Right ventricle myocardium superior (tissue), 1 donor: Measurements from ENCODE around the gene LHPP. TPM values are rescaled to one million over a fixed set of nuclear protein-coding genes. Genes with fewer than 3 reads are reported as not detected.
A peak's percentile ranks its signal among the peaks of the same experiment; 100 is the strongest.

Experiments
- ATAC-seq: fragments of 200-7000 bp; cut with Tn5 transposase; one replicate; pipeline ENCODE4 v1.9.1; 2020; ENCODE audit warnings: mild to moderate bottlenecking; ENCODE audit not compliant: poor library complexity
- DNase-seq: peaks from one replicate; pipeline ENCODE4 v3.0.0-alpha.2; 2020
- intact Hi-C: fragments of 100-400 bp; cut with DNase I; formaldehyde crosslinking; loops from one replicate; pipeline ENCODE4 v1.11.2; 2022
- total RNA-seq: library from RNA; stranded (reverse); fragmentation: NEBNext Ultra II Directional; extraction: Animal tissue kit (Norgen Biotek cat#: 25700); gene quantifications from one replicate; pipeline ENCODE4 v1.2.1, GENCODE V29; 2021
- donor health status: DM: no; HTN: yes; CAD: no; lungs with severe emphysema.

The LHPP gene
- total RNA-seq, 1 donor from 2014 or later, result 7.4 TPM

DNA sequence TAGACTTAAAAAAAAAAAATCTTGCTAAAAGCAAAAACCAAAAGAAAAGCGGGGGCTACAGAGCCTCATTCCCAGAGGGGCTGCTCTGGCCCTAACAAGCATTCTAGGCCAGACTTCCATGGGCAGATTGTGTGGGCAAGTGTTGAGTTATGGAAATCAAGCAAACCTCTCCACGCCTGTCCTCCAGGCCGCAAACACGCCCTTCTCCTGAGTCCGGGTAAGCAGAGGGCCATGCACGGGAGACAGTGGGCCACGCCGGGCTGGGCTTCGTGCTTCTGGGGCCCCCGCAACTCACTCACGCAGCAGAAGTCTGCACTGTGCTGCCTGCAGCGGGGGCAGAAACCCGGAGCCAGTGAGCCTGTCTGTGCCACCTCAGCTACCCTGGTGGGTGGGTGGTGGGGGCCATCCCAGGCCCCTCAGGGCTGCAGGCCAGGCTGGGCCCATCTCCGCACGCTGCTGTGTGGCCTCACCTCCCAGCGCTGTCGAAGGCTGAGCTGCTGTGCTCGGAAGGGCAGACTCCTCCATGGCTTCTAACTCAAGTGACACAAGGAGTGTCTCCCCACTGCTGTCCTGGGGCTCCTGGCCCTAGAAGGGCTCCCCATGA, 156.9 kb downstream of the LHPP start:
- intact Hi-C loops, result no loop called here
- ATAC-seq (no peak), DNase-seq (no peak)

DNA sequence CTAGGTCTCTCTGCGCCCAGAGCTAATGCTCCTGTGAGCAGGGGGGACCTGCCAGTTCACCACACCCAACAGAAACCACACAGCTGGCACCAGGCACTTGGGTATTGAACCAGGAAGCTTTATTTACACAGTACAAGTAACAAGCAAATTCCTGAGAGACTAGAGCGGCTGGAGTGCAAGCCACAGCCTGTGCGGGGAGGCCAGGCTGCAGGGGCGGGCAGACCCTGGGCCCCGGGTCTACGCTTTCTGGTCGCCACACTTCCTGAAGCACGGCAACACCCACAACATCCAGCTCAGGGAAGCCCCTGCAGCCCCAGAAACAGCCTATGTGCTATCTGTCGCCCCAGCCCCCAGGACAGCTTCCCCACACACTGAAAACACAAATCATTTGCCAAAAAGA, 157.6 kb downstream of the LHPP start:
- intact Hi-C loops, result no loop called here
- ATAC-seq (no peak), DNase-seq (no peak)

DNA sequence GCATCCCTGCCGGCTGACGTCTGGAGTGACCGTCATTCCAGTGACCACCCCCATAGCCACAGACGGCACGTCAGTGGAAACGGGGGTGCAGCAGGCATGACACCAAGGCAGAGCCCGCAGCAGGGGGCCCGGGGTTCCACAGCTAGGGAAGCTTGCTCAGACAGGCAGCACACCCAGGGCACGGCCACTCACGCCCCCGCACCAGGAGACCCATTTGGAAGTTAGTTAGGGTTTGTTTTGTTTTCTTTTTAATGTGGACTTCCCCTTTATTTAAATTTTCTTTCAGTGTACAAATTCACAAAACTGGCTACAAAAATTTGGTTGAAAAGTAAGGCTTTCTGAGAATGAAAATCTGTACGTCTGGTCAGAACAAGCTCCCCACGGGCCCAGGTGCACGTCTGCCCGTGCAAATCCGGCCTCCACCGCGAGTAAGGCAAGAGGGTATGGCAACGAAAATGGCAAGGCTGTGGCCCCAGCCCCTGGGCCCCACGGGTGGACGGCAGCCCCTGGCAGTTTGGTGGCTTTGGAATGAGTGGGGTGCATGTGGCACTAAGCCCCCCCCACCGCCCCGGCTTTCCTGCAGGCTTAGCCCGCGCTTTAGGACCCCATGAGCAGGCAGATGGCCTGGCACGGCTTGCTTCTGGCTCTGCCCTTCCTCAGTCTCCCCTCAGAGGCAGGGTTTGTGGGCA, 158.3 kb downstream of the LHPP start:
- ATAC-seq (no peak), DNase-seq (no peak)
- intact Hi-C loops, result loop anchor here (5.0 kb wide), 1 partner anchor 78 kb away; no protein-coding TSS in a partner anchor

DNA sequence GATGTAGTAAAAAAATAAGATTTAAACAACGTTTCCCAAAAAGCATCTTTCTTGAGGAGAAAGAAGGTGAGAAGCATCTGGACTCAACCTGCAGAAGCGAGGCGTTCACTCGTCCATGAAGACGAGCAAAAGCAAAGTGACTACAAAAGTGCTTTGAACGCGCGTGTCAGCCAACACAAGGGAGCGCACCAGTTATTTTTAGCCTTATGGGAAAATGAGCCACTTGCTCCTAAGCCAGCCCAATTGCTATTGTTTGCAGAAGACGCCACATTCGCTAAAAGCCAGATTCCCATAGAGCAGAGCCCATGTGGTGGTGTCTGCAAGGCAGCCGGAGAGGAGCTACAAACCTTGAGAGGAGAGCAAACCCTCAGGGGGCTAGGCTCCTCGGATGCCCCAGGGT, 160.0 kb downstream of the LHPP start:
- intact Hi-C loops, result loop anchor here (5.0 kb wide), 1 partner anchor 79 kb away; no protein-coding TSS in a partner anchor
- DNase-seq (no peak), ATAC-seq (peak; percentile 32)

DNA sequence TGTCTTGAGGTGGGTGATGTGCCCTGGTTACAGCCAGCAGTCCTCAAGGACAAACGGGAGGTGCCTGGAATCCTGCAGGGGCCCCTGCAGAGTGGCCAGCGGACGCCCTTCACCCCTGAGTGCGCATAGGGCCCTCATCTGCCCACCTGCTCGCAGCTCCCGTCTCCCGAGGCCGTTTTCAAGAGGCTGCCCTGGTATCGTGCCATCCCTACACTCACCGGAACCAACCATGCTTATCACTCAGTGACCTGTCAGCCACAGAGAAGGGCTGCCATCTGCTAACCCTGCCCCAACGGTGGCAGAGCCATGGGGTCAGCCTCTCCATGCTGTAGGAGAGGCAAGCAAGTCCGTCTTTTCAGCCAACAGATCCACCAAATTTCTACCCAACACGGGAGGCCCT, 160.5 kb downstream of the LHPP start:
- ATAC-seq (peak; percentile 28), DNase-seq (no peak)
- intact Hi-C loops, result loop anchor here (5.0 kb wide), 1 partner anchor 80 kb away; no protein-coding TSS in a partner anchor

DNA sequence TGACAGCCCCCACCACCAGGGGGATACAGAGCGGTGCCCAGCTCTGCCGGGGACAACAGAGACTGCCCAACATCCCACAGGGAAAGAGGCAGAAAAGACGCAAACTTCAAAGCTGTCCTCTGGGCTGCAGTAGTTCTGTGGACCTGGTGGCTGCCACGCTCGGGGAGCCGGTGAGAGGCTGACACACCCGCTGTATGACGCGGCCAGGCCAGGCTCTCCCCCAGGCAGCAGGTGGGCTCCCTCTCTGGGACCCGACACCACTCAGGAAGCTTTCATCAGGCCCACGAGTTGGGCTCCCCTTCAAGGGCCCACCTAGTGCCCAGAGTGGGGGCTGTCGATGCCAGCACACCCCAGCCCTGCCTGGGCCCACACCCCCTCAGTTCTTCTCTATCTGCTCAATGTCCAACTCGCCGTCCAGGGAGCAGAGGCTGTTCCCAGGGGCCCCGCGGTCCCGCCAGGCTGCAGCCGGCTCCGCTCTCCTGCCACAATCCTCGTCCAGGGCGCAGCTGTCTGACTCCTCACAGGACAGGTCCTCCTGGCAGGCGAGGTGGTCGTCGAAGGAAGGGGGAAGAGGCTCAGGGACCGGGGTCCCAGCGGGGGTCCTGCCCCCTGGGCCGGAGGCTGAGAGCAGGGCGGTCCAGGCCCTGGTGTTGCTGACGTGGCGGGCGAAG, 161.4 kb downstream of the LHPP start:
- intact Hi-C loops, result loop anchor here (5.0 kb wide), 1 partner anchor 81 kb away; no protein-coding TSS in a partner anchor
- ATAC-seq, result no peak

DNA sequence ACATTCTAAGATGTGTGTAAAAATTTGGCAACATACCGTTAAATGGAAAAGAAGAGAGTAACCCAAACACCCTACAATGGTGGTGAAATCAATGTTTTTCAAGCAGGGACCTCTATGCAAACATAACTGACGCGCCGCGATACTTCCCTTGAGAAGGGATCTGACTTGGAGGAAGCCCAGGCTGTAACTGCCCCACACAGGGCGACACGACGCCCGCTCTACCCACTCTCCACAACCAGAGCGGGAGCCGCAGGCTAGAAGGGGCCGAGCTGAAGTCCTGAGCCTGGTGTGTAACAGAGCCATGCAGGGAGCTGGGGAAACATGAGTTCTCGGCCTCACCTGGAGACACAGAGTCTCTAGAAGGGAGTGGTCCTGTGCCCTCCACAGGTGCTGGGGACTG, 162.4 kb downstream of the LHPP start:
- no peak for DNase-seq
- no peak for ATAC-seq
- intact Hi-C loops, result loop anchor here (5.0 kb wide), 1 partner anchor 82 kb away; no protein-coding TSS in a partner anchor

More for the DNA sequence above, 161.4 kb downstream of the LHPP start:
- DNase-seq, result no peak

DNA sequence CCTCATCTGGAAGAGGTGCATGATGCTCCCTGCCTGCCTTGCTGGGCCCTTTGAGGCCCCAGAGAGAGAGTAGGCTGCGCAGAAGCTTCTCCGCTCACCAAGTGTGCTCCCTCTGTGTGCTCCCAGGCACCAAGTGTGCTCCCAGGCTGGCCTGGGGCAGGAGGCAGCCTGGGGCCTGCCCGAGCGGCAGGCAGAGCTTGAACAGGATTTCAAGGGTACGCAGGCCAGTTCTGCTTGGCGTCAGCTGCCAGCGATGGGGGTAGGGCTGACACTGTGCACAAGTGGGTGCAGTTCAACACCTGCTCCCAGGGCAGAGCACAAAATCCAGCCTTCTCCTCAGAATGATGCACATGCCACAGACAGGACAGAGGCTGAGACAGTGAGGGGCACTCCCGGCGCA, 162.8 kb downstream of the LHPP start:
- intact Hi-C loops, result loop anchor here (5.0 kb wide), 1 partner anchor 82 kb away; no protein-coding TSS in a partner anchor
- ATAC-seq, result peak; percentile 33
- DNase-seq, result no peak

DNA sequence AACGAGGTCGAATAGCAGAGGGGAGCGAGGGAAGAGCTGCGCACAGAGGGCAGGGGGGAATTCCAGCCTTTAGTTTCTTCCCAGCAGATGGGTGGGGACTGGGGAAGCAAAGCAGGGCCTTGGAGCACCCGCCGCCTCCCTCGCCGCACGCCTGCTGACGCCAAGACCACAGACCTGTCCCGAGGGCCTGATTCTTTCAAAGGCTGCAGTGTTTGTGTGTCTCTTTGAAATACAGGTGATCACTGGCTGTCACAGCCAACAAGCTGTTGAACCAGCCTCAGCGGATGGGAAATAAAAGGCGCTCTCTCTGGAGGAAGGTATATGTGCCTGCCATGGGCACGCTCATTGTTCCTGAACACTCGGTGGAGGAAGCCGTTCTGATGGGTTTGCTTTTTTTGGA, 163.3 kb downstream of the LHPP start:
- intact Hi-C loops, result loop anchor here (5.0 kb wide), 1 partner anchor 83 kb away; no protein-coding TSS in a partner anchor
- no peak for DNase-seq
- no peak for ATAC-seq

DNA sequence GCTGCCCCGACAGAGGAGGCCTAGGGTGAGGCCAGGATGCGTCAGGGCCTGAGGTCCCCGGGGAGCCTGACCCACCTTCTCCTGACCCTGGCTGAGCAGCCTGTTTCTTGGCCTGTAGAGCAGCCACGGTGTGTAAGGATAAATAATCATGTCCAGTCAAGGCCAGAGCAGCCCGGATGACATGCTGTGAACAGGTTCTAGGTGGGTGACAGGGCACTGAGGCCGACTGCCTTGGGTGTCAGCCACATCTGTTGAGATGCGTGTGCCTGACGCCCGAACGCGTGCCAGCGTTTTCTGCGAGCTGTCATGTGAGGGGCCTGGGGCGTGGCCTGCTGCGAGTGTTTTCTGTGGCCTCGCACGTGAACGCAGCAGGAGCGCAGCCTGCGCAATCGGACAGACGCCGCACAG, 164.2 kb downstream of the LHPP start:
- intact Hi-C loops, result no loop called here
- DNase-seq (peak; percentile 79), ATAC-seq (peak; percentile 39)

DNA sequence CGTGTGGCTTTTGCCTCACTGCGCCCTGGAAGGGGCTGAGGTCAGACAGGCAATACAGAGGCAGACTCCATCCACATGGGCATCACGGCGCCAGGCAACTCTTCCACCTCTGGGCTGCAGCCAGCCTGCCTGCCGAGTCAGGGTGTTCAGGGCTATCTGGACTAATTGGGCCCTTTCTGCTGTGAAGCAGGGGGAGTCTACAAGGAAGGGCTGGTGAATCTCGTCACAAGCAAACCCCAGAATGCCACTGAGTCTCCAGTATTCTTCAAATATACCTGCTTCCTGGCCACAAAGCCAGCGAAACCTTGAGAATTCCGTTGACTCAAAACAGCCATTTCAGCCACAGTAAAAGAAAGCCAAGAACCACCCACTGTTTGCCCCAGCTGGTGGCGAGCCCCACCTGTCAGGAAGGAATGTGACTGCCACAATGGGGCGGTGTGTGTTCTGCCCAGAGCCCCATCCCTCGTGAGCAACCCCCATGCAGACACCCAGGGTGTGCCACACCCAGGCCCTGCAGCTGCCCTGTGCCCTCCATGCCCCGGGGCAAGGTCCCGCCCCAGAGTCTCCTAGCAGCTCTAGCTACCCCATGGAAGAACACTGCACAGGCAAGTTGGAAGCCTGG, 165.2 kb downstream of the LHPP start:
- intact Hi-C loops, result no loop called here
- DNase-seq (no peak), ATAC-seq (no peak)

DNA sequence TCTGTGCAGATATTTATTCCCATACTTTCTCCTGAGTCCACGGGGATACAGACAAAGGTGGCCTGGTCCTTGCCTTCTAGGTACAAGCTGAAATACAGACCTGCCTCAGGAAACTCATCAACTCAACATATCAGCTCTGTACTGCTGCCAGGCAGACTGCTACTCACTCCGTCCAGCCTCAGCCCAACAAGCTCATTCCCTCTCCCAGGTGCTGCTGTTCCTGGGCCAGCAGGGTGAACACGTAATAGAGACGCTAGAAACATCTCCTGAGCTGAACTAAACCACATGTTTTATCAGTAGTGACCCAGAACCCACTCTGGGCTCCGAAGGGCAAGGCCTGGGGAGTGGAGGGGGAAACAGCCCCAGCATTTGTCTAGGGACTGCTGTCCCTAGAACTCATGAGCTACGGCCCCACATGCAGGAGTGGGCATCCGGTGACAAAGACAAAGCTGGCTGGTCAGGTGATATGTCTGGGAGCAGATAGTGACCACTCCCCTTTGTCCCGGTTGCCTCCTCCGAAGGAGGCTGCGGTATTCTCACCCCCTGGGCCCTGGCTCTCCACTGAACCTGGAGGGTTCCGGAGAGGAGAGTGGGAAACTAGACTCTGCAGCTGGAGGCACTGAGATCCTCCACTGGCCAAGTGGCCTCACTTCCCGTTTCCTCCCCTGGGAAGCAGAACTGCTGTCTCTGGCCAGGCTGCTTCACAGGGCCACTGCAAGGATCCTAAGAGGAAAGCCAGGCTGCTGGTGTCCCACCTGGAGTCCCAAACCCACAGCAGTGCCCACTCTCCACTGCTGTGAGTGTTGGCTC, 166.4 kb downstream of the LHPP start:
- intact Hi-C loops, result no loop called here
- ATAC-seq (peak; percentile 17), DNase-seq (peak; percentile 67)

DNA sequence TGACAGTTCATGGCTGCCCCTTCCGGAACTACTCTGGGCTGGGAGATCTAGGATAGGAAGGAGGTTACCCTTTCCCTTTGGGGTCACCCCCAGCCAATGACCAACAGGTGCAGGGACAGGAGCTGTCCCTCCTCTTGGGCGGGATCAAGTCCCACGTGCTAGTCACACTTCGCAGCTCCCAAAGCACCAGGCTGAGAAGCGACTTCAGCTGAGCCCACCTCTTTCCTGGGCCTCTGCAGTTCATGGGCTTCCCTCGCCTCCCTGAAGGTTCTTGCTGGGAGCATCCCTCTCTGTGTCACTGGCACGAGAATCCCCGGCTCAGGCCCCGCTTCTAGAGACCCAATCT, 167.0 kb downstream of the LHPP start:
- intact Hi-C loops, result no loop called here
- ATAC-seq, result no peak
- no peak for DNase-seq

DNA sequence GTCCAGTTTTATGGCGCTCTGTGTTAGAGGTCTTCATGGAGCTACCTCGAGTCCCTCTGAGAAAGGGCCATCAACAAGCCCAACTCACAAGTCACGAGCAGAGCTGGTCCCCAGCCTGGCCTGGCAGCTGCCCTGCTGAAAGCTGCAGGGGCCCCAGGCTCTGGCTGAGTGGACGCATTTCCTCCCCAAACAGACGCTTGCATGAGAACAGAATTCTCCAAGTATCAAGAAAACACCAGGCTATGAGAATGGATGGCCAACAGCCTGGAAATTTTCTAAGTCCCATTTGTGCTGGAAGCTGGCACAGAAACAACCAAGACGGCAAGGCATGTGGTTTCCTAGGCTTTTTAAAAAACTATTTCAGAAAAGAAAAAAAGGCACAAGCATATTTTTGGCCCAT, 167.8 kb downstream of the LHPP start:
- no peak for ATAC-seq
- intact Hi-C loops, result no loop called here
- DNase-seq, result no peak

DNA sequence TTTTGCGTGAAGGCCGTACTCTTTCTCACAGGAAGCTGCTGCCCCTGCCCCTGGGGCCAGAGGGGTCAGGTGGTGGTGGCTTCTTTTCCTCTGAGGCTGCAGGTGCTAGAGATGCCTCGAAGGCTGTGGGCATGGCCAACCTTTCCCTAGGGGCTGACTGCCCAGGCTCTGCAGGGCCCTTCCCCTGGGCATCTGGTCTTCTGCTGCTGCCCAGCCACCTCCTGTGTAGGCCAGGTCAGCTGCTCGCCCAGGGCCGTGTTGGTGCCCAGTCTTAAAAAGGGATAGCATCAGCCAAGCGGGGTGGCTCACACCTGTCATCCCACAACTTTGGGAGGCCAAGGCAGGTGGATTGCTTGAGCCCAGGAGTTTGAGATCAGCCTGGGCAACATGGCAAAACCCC, 168.2 kb downstream of the LHPP start:
- DNase-seq (no peak), ATAC-seq (no peak)
- intact Hi-C loops, result loop anchor here (5.0 kb wide), 1 partner anchor 107 kb away; no protein-coding TSS in a partner anchor

DNA sequence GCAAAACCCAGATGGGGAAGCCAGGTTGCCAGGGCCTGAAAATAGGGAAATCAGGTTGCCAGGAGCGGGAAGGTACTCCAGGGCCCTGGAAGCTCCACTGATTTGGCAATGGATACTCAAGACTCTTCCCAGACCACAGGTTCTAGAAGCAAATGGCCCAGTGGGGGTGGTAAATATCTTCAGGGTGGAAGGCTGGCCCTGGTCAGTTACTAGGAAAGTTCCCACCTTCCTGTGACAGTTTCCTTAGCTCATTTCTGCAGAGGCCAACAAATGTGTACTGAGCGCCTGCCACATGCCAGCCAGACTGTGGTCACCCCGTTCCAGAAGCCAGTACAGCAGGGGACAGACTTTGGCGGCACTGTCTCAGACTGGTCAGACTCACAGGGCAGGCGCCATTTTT, 168.9 kb downstream of the LHPP start:
- ATAC-seq (no peak), DNase-seq (no peak)
- intact Hi-C loops, result loop anchor here (5.0 kb wide), 1 partner anchor 107 kb away; no protein-coding TSS in a partner anchor

DNA sequence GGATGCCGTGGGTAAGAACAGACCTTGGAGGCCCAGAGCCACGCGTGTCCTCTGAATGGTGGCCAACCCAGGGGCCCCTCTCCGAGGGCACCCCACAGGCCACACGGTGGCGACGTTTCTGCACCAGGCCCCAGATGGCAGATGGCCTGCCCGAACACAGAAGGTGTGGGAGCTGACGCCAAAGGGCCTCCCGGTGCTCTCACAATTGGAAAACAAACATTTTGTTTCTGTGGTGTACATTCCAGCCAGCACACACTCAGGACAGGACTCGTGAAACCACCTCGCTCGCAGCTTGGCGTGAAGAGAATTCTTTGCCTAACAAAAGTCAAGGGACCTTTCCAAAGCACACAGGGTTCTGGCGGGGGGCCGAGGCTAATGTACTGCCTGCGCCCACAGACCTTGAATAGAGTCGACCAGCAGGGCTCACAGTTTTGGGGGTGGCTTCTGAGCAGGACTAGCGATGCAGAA, 170.5 kb downstream of the LHPP start:
- DNase-seq, result peak; percentile 74
- ATAC-seq, result peak; percentile 71
- intact Hi-C loops, result loop anchor here (5.0 kb wide), 1 partner anchor 105 kb away; no protein-coding TSS in a partner anchor

DNA sequence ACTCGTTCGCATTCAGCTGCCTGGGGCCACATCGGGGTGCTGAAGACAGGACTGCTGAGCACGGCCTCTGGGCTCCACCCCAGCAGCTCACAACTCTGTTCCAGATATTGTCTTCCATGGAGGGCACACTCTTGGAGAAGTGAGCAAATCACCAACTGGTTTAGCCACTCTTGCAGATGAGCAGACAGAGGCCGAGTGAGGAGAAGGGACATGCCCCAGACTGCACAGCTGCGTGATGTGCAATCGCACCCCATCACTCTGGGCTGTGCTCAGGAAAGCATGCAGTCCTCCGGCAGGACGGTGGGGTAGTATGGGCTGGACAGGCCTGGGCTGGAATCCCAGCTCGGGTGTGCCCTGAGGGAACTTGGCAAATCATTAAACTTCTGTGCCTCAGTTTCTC, 170.9 kb downstream of the LHPP start:
- ATAC-seq, result no peak
- intact Hi-C loops, result loop anchor here (5.0 kb wide), 1 partner anchor 105 kb away; no protein-coding TSS in a partner anchor
- DNase-seq, result no peak
